B cell (primary cell): ENCODE data around the gene PRKN. TPM values are rescaled to one million over a fixed set of nuclear protein-coding genes. Genes with fewer than 3 reads are reported as not detected.

Experiments used
- ATAC-seq: fragments of 200-7000 bp; cut with Tn5 transposase; one replicate; pipeline ENCODE4 v1.10.0; 2021; ENCODE audit warnings: low read depth, mild to moderate bottlenecking, moderate number of reproducible peaks, moderate library complexity
- CTCF ChIA-PET: fragments of 350-600 bp; sonication (Branson Sonifier 250); formaldehyde crosslinking; loops from one replicate; lab custom pipeline; 2021; ENCODE audit warnings: antibody characterized with exemption, inconsistent platforms; lab: Charles Lee
- POLR2A ChIA-PET: fragments of 350-600 bp; sonication (Branson Sonifier 250); formaldehyde crosslinking; loops from one replicate; lab custom pipeline; 2021; ENCODE audit warnings: antibody characterized with exemption; lab: Charles Lee
- DNase-seq: peaks from one replicate; pipeline ENCODE4 v3.0.0; 2013
- H2AFZ ChIP-seq: 2 replicates; pipeline ENCODE4 v1.6.1; 2012; ENCODE audit warnings: mild to moderate bottlenecking, low read depth, low read length; ENCODE audit not compliant: insufficient read depth, poor library complexity, severe bottlenecking
- H3K27ac ChIP-seq, 2 donors: 1 replicate in 1 of 2; 2 replicates in 1 of 2; pipeline ENCODE4 v1.5.1; 2012 to 2013; ENCODE audit warnings: low read length in 2 of 2, mild to moderate bottlenecking in 2 of 2, moderate library complexity in 1 of 2
- H3K27me3 ChIP-seq, 4 experiments: fragments of 200-600 bp in 1 of 4; sonication (generic) in 1 of 4; replicated peaks in 1 of 4; 1 replicate in 2 of 4; 2 replicates in 2 of 4; pipeline versions ENCODE4 v1.6.1 to v1.7.0; 2013 to 2016; ENCODE audit warnings: low read length in 3 of 4, mild to moderate bottlenecking in 2 of 4, mixed read lengths in 1 of 4, moderate library complexity in 1 of 4; ENCODE audit not compliant: insufficient read depth in 4 of 4, control insufficient read depth in 3 of 4; ENCODE audit errors: control extremely low read depth in 1 of 4
- H3K36me3 ChIP-seq, 2 experiments: replicated peaks in 1 of 2; 1 replicate in 1 of 2; 2 replicates in 1 of 2; pipeline versions ENCODE4 v1.6.1 to v1.7.1; 2013; ENCODE audit warnings: low read length in 1 of 2; ENCODE audit not compliant: insufficient read depth in 2 of 2, control insufficient read depth in 1 of 2; ENCODE audit errors: control extremely low read depth in 1 of 2, extremely low read depth in 1 of 2
- H3K4me1 ChIP-seq, 2 donors: fragments of 200-600 bp in 1 of 2; sonication (generic) in 1 of 2; 1 replicate in 1 of 2; 2 replicates in 1 of 2; pipeline versions ENCODE4 v1.5.1 to v1.6.1; 2013 to 2017; ENCODE audit warnings: low read length in 2 of 2; ENCODE audit not compliant: control insufficient read depth in 2 of 2, insufficient read depth in 2 of 2
- H3K4me2 ChIP-seq: replicated peaks from 2 replicates; pipeline ENCODE3; 2012; ENCODE audit warnings: mild to moderate bottlenecking, low read depth, low read length; ENCODE audit not compliant: poor library complexity, severe bottlenecking
- H3K4me3 ChIP-seq, 5 experiments: fragments of 200-600 bp in 1 of 5; sonication (generic) in 1 of 5; 1 replicate in 3 of 5; 2 replicates in 2 of 5; pipeline versions ENCODE4 v1.5.1 to v1.7.0; 2011 to 2016; ENCODE audit warnings: low read length in 4 of 5, mild to moderate bottlenecking in 4 of 5, low read depth in 2 of 5, control low read depth in 1 of 5, moderate library complexity in 1 of 5; ENCODE audit not compliant: insufficient read depth in 1 of 5; ENCODE audit errors: control extremely low read depth in 1 of 5, extremely low read depth in 1 of 5
- H3K79me2 ChIP-seq: fragments of 200-600 bp; sonication (generic); one replicate; pipeline ENCODE4 v1.6.0; 2016; ENCODE audit warnings: low read length; ENCODE audit not compliant: control insufficient read depth, insufficient read depth
- H3K9ac ChIP-seq: fragments of 200-600 bp; sonication (generic); 2 replicates; pipeline ENCODE4 v1.6.1; 2017; ENCODE audit warnings: mild to moderate bottlenecking, low read length, moderate library complexity
- H3K9me3 ChIP-seq, 3 donors: one replicate each; pipeline versions ENCODE4 v1.6.1 to v1.7.1; 2013; ENCODE audit warnings: low read length in 2 of 3; ENCODE audit not compliant: control insufficient read depth in 2 of 3, insufficient read depth in 1 of 3; ENCODE audit errors: control extremely low read depth in 1 of 3
- H4K20me1 ChIP-seq: 2 replicates; pipeline ENCODE4 v1.6.0; 2012; ENCODE audit warnings: mild to moderate bottlenecking, low read length; ENCODE audit not compliant: insufficient read depth, control insufficient read depth, poor library complexity, severe bottlenecking
- H3K27ac Mint-ChIP-seq: one replicate; pipeline ENCODE4 v1.8.0; 2021; ENCODE audit warnings: mixed read lengths
- H3K27me3 Mint-ChIP-seq: one replicate; pipeline ENCODE4 v1.8.0; 2021; ENCODE audit warnings: mixed read lengths
- H3K4me1 Mint-ChIP-seq: one replicate; pipeline ENCODE4 v1.8.0; 2021; ENCODE audit warnings: mixed read lengths
- H3K4me3 Mint-ChIP-seq: one replicate; pipeline ENCODE4 v1.8.0; 2021; ENCODE audit warnings: mixed read lengths
- H3K9me3 Mint-ChIP-seq: one replicate; pipeline ENCODE4 v1.8.0; 2022; ENCODE audit warnings: mixed read lengths; ENCODE audit not compliant: insufficient read depth
- EZH2 ChIP-seq: IDR thresholded peaks from 2 replicates; pipeline ENCODE4 v1.6.1; 2012; ENCODE audit warnings: borderline replicate concordance, low read depth, mild to moderate bottlenecking, moderate library complexity, low read length; ENCODE audit not compliant: insufficient read depth, poor library complexity, severe bottlenecking
- WGBS: methylation state at CpG from one replicate; pipeline ENCODE4 v1.1.5; 2013; ENCODE audit warnings: missing lambda C conversion rate; ENCODE audit not compliant: insufficient coverage; 5-methylcytosine and 5-hydroxymethylcytosine counted together
- intact Hi-C: fragments of 100-400 bp; cut with micrococcal nuclease; formaldehyde crosslinking; loops from one replicate; pipeline ENCODE4 v1.10.0; 2022
- polyA plus RNA-seq: library from polyadenylated mRNA; depleted of rRNA; stranded (reverse); fragments of >200 nt; gene quantifications from 2 replicates; pipeline ENCODE4 v1.2.3, GENCODE V29; 2012
- total RNA-seq, 2 donors: library from RNA; stranded (reverse); fragments of 120-200 nt in 1 of 2; gene quantifications; 1 replicate in 1 of 2; 2 replicates in 1 of 2; pipeline versions ENCODE4 v1.2.3 to v1.2.4, GENCODE V29; 2013 to 2022
- TF ChIP-seq, protein P1 (sequence below): fragments of 200-600 bp; IDR thresholded peaks from one replicate; pipeline ENCODE4 v1.8.0; 2022; ENCODE audit warnings: antibody characterized with exemption, mild to moderate bottlenecking

Gene PRKN
- total and polyA plus RNA-seq, 2 donors (not counting 1 experiment from before 2014, with no cell fraction given), result 1.6 to 6.2 TPM

- H3K27ac Mint-ChIP-seq, result no peak overlapping the region
Observed at GRCh38 chr6:162621246-162621645, 106.3 kb downstream of the PRKN start.

GRCh38 chr6:162620073-162620472 lies 107.5 kb downstream of the PRKN start:
- H3K9me3 Mint-ChIP-seq, result no peaks in the 10 kb centered on the region
- intact Hi-C loops, result no loop called here
- ChIA-PET POLR2A (no interaction called here), CTCF (no interaction called here)
- Histone ChIP-seq H3K4me3 (no peak overlapping the region), H3K27me3 (no peaks in the 10 kb centered on the region), H2AFZ (no peak overlapping the region), H3K4me1 (no peaks in the 10 kb centered on the region), H3K79me2 (no peaks in the 10 kb centered on the region), H3K36me3 (no peaks in the 10 kb centered on the region), H3K27ac (no peak overlapping the region), H3K4me2 (no peak overlapping the region), H4K20me1 (no peaks in the 10 kb centered on the region), H3K9me3 (peaks cover 0 to 5% (median 0%) of the 10 kb centered on the region in 3 donors), H3K9ac (no peak overlapping the region)
- no peak overlapping the region for H3K4me3 Mint-ChIP-seq
- no peaks in the 10 kb centered on the region for H3K27me3 Mint-ChIP-seq
- no peak overlapping the region for H3K27ac Mint-ChIP-seq
- DNase-seq (no peak), ATAC-seq (no peak)
- no peak for TF ChIP-seq EZH2
- TF ChIP-seq, protein P1, sequence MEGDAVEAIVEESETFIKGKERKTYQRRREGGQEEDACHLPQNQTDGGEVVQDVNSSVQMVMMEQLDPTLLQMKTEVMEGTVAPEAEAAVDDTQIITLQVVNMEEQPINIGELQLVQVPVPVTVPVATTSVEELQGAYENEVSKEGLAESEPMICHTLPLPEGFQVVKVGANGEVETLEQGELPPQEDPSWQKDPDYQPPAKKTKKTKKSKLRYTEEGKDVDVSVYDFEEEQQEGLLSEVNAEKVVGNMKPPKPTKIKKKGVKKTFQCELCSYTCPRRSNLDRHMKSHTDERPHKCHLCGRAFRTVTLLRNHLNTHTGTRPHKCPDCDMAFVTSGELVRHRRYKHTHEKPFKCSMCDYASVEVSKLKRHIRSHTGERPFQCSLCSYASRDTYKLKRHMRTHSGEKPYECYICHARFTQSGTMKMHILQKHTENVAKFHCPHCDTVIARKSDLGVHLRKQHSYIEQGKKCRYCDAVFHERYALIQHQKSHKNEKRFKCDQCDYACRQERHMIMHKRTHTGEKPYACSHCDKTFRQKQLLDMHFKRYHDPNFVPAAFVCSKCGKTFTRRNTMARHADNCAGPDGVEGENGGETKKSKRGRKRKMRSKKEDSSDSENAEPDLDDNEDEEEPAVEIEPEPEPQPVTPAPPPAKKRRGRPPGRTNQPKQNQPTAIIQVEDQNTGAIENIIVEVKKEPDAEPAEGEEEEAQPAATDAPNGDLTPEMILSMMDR, result no peak
- no CpG with 5 or more reads among the region's 2 CpGs for WGBS
- no peaks in the 10 kb centered on the region for H3K4me1 Mint-ChIP-seq

More at GRCh38 chr6:162621246-162621645, 106.3 kb downstream of the PRKN start:
- H3K4me3 Mint-ChIP-seq, result no peak overlapping the region
- ChIA-PET POLR2A (no interaction called here), CTCF (no interaction called here)
- peaks cover 0 to 5% (median 0%) of the 10 kb centered on the region in 3 donors for H3K9me3 ChIP-seq
- no peaks in the 10 kb centered on the region for H3K4me1 ChIP-seq
- no peak overlapping the region for H2AFZ ChIP-seq
- WGBS, result 54% methylated on average over 3 of the region's 4 CpGs
- DNase-seq (no peak), ATAC-seq (no peak)
- intact Hi-C loops, result no loop called here
- H3K4me2 ChIP-seq, result no peak overlapping the region
- no peak for TF ChIP-seq EZH2
- TF ChIP-seq, protein P1, result no peak
- H3K4me3 ChIP-seq, result no peak overlapping the region
- no peaks in the 10 kb centered on the region for H3K79me2 ChIP-seq
- no peaks in the 10 kb centered on the region for H3K4me1 Mint-ChIP-seq
- H3K27me3 Mint-ChIP-seq, result no peaks in the 10 kb centered on the region
- H3K27ac ChIP-seq, result no peak overlapping the region
- no peak overlapping the region for H3K9ac ChIP-seq
- no peaks in the 10 kb centered on the region for H3K36me3 ChIP-seq
- no peaks in the 10 kb centered on the region for H3K9me3 Mint-ChIP-seq
- no peaks in the 10 kb centered on the region for H4K20me1 ChIP-seq
- H3K27me3 ChIP-seq, result no peaks in the 10 kb centered on the region
